WTC11 (cell line): ENCODE results near the gene ILF3. TPM values are rescaled to one million over a fixed set of nuclear protein-coding genes. Genes with fewer than 3 reads are reported as not detected.

ENCODE experiments used
- ATAC-seq: fragments of 200-7000 bp; cut with Tn5 transposase; 2 replicates; pipeline ENCODE4 v1.10.0; 2021; ENCODE audit warnings: mild to moderate bottlenecking, moderate library complexity
- CTCF ChIA-PET: fragments of 300-600 bp; sonication (Branson Sonifier 250); formaldehyde crosslinking; loops from one replicate; lab custom pipeline; 2021; ENCODE audit warnings: antibody characterized with exemption; lab: Charles Lee
- POLR2A ChIA-PET: fragments of 350-600 bp; sonication (Branson Sonifier 250); formaldehyde crosslinking; loops from one replicate; lab custom pipeline; 2021; ENCODE audit warnings: antibody characterized with exemption; lab: Charles Lee
- DNase-seq: peaks from one replicate; pipeline ENCODE4 v3.0.0; 2021; ENCODE audit warnings: low spot score
- H3K27ac Mint-ChIP-seq: 2 replicates; pipeline ENCODE4 v1.8.0; 2021; ENCODE audit warnings: mixed read lengths
- H3K27me3 Mint-ChIP-seq: 2 replicates; pipeline ENCODE4 v1.8.0; 2021; ENCODE audit warnings: low read depth, mild to moderate bottlenecking, moderate library complexity, mixed read lengths
- H3K36me3 Mint-ChIP-seq: 2 replicates; pipeline ENCODE4 v1.8.0; 2021; ENCODE audit warnings: mixed read lengths
- H3K4me1 Mint-ChIP-seq: 2 replicates; pipeline ENCODE4 v1.8.0; 2022; ENCODE audit warnings: mixed read lengths
- H3K4me3 Mint-ChIP-seq: 2 replicates; pipeline ENCODE4 v1.8.0; 2021; ENCODE audit warnings: mild to moderate bottlenecking, moderate library complexity, mixed read lengths
- H3K9me3 Mint-ChIP-seq: 2 replicates; pipeline ENCODE4 v1.8.0; 2021; ENCODE audit warnings: mixed read lengths
- CREM ChIP-seq: sonication (generic); formaldehyde crosslinking; IDR thresholded peaks from 2 replicates; pipeline ENCODE4 v1.8.1; 2022; ENCODE audit warnings: mild to moderate bottlenecking, missing genetic modification reagents, moderate library complexity
- GTF2I ChIP-seq: fragments of 250-450 bp; sonication (Bioruptor Pico); conservative IDR thresholded peaks from 2 replicates; pipeline ENCODE4 v1.4.0; 2021; ENCODE audit warnings: mild to moderate bottlenecking
- IRF2 ChIP-seq: sonication (generic); formaldehyde crosslinking; IDR thresholded peaks from 2 replicates; pipeline ENCODE4 v1.8.0; 2022; ENCODE audit warnings: low read depth, missing genetic modification reagents, borderline replicate concordance
- MXD4 ChIP-seq: fragments of 250-450 bp; sonication (Bioruptor Pico); IDR thresholded peaks from 2 replicates; pipeline ENCODE4 v1.8.0; 2021; ENCODE audit warnings: mild to moderate bottlenecking, moderate library complexity, borderline replicate concordance
- RELA ChIP-seq: sonication (generic); formaldehyde crosslinking; IDR thresholded peaks from 2 replicates; pipeline ENCODE4 v1.8.1; 2022; ENCODE audit warnings: missing genetic modification reagents, mild to moderate bottlenecking, borderline replicate concordance
- SMAD4 ChIP-seq: sonication (generic); formaldehyde crosslinking; IDR thresholded peaks from 2 replicates; pipeline ENCODE4 v1.8.0; 2022; ENCODE audit warnings: mild to moderate bottlenecking, missing genetic modification reagents
- SOX15 ChIP-seq: fragments of 250-450 bp; sonication (Bioruptor Pico); IDR thresholded peaks from 2 replicates; pipeline ENCODE4 v1.9.0; 2021; ENCODE audit warnings: mild to moderate bottlenecking
- SP1 ChIP-seq: sonication (generic); formaldehyde crosslinking; conservative IDR thresholded peaks from 2 replicates; pipeline ENCODE4 v1.8.1; 2022; ENCODE audit warnings: missing genetic modification reagents
- ZNF121 ChIP-seq: sonication (generic); formaldehyde crosslinking; IDR thresholded peaks from 2 replicates; pipeline ENCODE4 v1.8.0; 2023; ENCODE audit warnings: missing genetic modification reagents
- ZNF138 ChIP-seq: sonication (generic); formaldehyde crosslinking; conservative IDR thresholded peaks from 2 replicates; pipeline ENCODE4 v1.8.1; 2022; ENCODE audit warnings: mild to moderate bottlenecking, moderate library complexity, missing genetic modification reagents
- ZNF219 ChIP-seq: sonication (generic); formaldehyde crosslinking; IDR thresholded peaks from 2 replicates; pipeline ENCODE4 v1.8.0; 2023; ENCODE audit warnings: missing genetic modification reagents, mild to moderate bottlenecking, borderline replicate concordance
- ZNF263 ChIP-seq: sonication (generic); formaldehyde crosslinking; IDR thresholded peaks from 2 replicates; pipeline ENCODE4 v1.8.1; 2022; ENCODE audit warnings: low read depth, mild to moderate bottlenecking, moderate library complexity, missing genetic modification reagents
- ZNF416 ChIP-seq: fragments of 250-450 bp; sonication (Bioruptor Pico); IDR thresholded peaks from 2 replicates; pipeline ENCODE4 v1.9.0; 2021; ENCODE audit warnings: mild to moderate bottlenecking, inconsistent platforms
- ZNF671 ChIP-seq: fragments of 250-450 bp; sonication (Bioruptor Pico); IDR thresholded peaks from 2 replicates; pipeline ENCODE4 v1.8.0; 2021; ENCODE audit warnings: mild to moderate bottlenecking
- total RNA-seq: library from RNA; stranded (reverse); gene quantifications from 3 replicates; pipeline ENCODE4 v1.2.3, GENCODE V29; 2021
- TF ChIP-seq, protein P1 (sequence below): fragments of 250-450 bp; sonication (Bioruptor Pico); IDR thresholded peaks from 2 replicates; pipeline ENCODE4 v1.9.0; 2021; ENCODE audit warnings: mild to moderate bottlenecking, borderline replicate concordance
- TF ChIP-seq, protein P2 (sequence below): sonication (generic); formaldehyde crosslinking; IDR thresholded peaks from 2 replicates; pipeline ENCODE4 v1.8.0; 2022; ENCODE audit warnings: mild to moderate bottlenecking, missing genetic modification reagents
- TF ChIP-seq, protein P3 (sequence below): sonication (generic); formaldehyde crosslinking; IDR thresholded peaks from 2 replicates; pipeline ENCODE4 v1.8.0; 2023; ENCODE audit warnings: mild to moderate bottlenecking, missing genetic modification reagents
- TF ChIP-seq, protein P4 (sequence below): sonication (generic); formaldehyde crosslinking; conservative IDR thresholded peaks from 2 replicates; pipeline ENCODE4 v1.8.1; 2022; ENCODE audit warnings: mild to moderate bottlenecking, missing genetic modification reagents
- TF ChIP-seq, protein P5 (sequence below): sonication (generic); formaldehyde crosslinking; IDR thresholded peaks from 2 replicates; pipeline ENCODE4 v1.8.1; 2022; ENCODE audit warnings: low read depth, missing genetic modification reagents, borderline replicate concordance

The ILF3 gene
- total RNA-seq, 1 experiment from 2014 or later, result 659 TPM

DNA sequence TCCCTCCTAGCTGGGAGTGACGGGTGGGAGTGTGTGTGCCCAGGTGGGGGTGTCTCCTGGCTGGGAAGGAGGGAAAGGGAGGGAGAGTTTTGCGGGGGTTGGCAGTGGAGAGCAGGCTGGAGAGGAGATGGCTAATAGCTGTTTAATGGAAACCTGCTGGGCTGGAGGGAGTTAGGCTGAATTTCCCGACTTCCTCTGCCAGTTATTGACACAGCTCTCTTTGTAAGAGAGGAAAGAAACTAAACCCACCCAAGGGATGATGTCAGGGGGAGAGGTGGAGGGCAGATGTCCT, 10.2 kb upstream of the ILF3 start:
- peak overlapping the region; percentile 93 for H3K27ac Mint-ChIP-seq
- peak overlapping the region; percentile 14; the same call in 1 of the 2 replicates for H3K4me3 Mint-ChIP-seq
- POLR2A ChIA-PET, result interaction anchor here (0.5 to 1.8 kb wide), 2 partner anchors 19 to 106 kb away, joined by 3 to 6 read pairs; partner anchors contain the start of gene SLC44A2
- no peak for DNase-seq
- no peaks in the 10 kb centered on the region for H3K9me3 Mint-ChIP-seq
- H3K4me1 Mint-ChIP-seq, result peaks cover 31% of the 10 kb centered on the region
- ATAC-seq, result peak; percentile 11
- no peaks in the 10 kb centered on the region for H3K27me3 Mint-ChIP-seq
- TF ChIP-seq ZNF263 (CRISPR knock-in tag) (no peak), ZNF219 (no peak), MXD4 (CRISPR knock-in tag) (no peak), IRF2 (CRISPR knock-in tag) (no peak), SMAD4 (CRISPR knock-in tag) (no peak), ZNF671 (CRISPR knock-in tag) (no peak), CREM (CRISPR knock-in tag) (no peak), ZNF416 (CRISPR knock-in tag) (no peak), GTF2I (CRISPR knock-in tag) (no peak)
- TF ChIP-seq, protein P1, sequence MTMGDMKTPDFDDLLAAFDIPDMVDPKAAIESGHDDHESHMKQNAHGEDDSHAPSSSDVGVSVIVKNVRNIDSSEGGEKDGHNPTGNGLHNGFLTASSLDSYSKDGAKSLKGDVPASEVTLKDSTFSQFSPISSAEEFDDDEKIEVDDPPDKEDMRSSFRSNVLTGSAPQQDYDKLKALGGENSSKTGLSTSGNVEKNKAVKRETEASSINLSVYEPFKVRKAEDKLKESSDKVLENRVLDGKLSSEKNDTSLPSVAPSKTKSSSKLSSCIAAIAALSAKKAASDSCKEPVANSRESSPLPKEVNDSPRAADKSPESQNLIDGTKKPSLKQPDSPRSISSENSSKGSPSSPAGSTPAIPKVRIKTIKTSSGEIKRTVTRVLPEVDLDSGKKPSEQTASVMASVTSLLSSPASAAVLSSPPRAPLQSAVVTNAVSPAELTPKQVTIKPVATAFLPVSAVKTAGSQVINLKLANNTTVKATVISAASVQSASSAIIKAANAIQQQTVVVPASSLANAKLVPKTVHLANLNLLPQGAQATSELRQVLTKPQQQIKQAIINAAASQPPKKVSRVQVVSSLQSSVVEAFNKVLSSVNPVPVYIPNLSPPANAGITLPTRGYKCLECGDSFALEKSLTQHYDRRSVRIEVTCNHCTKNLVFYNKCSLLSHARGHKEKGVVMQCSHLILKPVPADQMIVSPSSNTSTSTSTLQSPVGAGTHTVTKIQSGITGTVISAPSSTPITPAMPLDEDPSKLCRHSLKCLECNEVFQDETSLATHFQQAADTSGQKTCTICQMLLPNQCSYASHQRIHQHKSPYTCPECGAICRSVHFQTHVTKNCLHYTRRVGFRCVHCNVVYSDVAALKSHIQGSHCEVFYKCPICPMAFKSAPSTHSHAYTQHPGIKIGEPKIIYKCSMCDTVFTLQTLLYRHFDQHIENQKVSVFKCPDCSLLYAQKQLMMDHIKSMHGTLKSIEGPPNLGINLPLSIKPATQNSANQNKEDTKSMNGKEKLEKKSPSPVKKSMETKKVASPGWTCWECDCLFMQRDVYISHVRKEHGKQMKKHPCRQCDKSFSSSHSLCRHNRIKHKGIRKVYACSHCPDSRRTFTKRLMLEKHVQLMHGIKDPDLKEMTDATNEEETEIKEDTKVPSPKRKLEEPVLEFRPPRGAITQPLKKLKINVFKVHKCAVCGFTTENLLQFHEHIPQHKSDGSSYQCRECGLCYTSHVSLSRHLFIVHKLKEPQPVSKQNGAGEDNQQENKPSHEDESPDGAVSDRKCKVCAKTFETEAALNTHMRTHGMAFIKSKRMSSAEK (CRISPR knock-in tag), result no peak
- TF ChIP-seq, protein P2, sequence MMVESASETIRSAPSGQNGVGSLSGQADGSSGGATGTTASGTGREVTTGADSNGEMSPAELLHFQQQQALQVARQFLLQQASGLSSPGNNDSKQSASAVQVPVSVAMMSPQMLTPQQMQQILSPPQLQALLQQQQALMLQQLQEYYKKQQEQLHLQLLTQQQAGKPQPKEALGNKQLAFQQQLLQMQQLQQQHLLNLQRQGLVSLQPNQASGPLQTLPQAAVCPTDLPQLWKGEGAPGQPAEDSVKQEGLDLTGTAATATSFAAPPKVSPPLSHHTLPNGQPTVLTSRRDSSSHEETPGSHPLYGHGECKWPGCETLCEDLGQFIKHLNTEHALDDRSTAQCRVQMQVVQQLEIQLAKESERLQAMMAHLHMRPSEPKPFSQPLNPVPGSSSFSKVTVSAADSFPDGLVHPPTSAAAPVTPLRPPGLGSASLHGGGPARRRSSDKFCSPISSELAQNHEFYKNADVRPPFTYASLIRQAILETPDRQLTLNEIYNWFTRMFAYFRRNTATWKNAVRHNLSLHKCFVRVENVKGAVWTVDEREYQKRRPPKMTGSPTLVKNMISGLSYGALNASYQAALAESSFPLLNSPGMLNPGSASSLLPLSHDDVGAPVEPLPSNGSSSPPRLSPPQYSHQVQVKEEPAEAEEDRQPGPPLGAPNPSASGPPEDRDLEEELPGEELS (CRISPR knock-in tag), result no peak
- TF ChIP-seq, protein P3, sequence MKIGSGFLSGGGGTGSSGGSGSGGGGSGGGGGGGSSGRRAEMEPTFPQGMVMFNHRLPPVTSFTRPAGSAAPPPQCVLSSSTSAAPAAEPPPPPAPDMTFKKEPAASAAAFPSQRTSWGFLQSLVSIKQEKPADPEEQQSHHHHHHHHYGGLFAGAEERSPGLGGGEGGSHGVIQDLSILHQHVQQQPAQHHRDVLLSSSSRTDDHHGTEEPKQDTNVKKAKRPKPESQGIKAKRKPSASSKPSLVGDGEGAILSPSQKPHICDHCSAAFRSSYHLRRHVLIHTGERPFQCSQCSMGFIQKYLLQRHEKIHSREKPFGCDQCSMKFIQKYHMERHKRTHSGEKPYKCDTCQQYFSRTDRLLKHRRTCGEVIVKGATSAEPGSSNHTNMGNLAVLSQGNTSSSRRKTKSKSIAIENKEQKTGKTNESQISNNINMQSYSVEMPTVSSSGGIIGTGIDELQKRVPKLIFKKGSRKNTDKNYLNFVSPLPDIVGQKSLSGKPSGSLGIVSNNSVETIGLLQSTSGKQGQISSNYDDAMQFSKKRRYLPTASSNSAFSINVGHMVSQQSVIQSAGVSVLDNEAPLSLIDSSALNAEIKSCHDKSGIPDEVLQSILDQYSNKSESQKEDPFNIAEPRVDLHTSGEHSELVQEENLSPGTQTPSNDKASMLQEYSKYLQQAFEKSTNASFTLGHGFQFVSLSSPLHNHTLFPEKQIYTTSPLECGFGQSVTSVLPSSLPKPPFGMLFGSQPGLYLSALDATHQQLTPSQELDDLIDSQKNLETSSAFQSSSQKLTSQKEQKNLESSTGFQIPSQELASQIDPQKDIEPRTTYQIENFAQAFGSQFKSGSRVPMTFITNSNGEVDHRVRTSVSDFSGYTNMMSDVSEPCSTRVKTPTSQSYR (CRISPR knock-in tag), result no peak
- TF ChIP-seq, all 79 proteins: peak for 0
- CTCF ChIA-PET, result interaction anchor here (0.6 to 10.7 kb wide), 32 partner anchors 9 to 253 kb away, joined by 3 to 276 read pairs (median 9); partner anchors contain the start of genes CDC37, CDKN2D, DNM2 and QTRT1
- H3K36me3 Mint-ChIP-seq, result peaks cover 18% of the 10 kb centered on the region

DNA sequence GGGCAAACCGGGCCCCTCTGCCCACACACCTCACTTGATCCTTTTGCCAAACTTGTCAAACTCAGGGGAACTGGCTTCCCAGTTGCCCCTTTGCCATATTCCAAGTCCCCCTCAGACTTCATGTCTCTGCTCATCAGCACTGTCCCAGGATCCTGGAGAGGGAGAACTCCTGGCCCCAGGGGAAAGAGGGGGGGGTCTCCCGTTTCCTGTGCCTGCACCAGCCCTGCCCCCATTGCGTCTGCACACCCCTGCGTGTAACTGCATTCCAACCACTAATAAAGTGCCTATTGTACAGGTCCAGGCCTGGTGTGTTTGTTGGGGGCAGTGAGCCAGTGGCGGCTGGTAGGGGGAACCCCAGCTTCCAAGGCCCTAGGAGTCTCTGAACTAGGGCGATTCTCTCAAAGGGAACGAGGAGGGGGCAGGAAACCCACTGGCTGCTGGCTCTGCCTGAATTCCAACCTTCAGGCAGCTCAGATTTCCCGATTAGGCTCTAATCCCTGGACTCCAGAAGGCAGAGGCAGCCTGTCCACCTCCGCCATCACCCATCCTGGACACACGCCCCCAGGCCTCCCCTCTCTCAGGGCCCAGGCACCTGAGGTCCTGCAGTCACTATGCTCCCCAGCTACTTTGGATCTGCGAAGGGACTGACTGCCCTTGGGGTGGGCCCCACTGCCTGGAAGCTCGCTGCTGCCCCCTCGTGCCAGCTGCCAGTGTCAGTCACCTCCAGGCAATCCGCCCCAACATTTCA, 9.7 kb upstream of the ILF3 start:
- Mint-ChIP-seq H3K27ac (peak overlapping the region; percentile 93), H3K27me3 (no peaks in the 10 kb centered on the region), H3K4me3 (peak overlapping the region; percentile 14; the same call in 1 of the 2 replicates), H3K36me3 (peaks cover 14% of the 10 kb centered on the region; the same call in 1 of the 2 replicates), H3K9me3 (no peaks in the 10 kb centered on the region), H3K4me1 (peaks cover 31% of the 10 kb centered on the region)
- DNase-seq (peak; percentile 93), ATAC-seq (peak; percentile 91)
- ChIA-PET POLR2A (interaction anchor here (0.6 to 1.8 kb wide), 5 partner anchors 14 to 93 kb away, joined by 3 to 7 read pairs (median 3); partner anchors contain the start of gene SLC44A2), CTCF (interaction anchor here (0.5 to 10.7 kb wide), 63 partner anchors 8 to 847 kb away, joined by 3 to 276 read pairs (median 6); partner anchors contain the start of genes CDC37, CDKN2D, DNM2 and KRI1)
- TF ChIP-seq ZNF121 (CRISPR knock-in tag), result no peak
- TF ChIP-seq, protein P4, sequence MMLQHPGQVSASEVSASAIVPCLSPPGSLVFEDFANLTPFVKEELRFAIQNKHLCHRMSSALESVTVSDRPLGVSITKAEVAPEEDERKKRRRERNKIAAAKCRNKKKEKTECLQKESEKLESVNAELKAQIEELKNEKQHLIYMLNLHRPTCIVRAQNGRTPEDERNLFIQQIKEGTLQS (CRISPR knock-in tag), result 0 out of 2 replicates have a peak, but pooled peaks have one; percentile 40
- TF ChIP-seq, protein P5, sequence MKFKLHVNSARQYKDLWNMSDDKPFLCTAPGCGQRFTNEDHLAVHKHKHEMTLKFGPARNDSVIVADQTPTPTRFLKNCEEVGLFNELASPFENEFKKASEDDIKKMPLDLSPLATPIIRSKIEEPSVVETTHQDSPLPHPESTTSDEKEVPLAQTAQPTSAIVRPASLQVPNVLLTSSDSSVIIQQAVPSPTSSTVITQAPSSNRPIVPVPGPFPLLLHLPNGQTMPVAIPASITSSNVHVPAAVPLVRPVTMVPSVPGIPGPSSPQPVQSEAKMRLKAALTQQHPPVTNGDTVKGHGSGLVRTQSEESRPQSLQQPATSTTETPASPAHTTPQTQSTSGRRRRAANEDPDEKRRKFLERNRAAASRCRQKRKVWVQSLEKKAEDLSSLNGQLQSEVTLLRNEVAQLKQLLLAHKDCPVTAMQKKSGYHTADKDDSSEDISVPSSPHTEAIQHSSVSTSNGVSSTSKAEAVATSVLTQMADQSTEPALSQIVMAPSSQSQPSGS (CRISPR knock-in tag), result no peak
- no peak for TF ChIP-seq ZNF138 (CRISPR knock-in tag)
- 0 out of 2 replicates have a peak, but pooled peaks have one; percentile 66 for TF ChIP-seq ZNF416 (CRISPR knock-in tag)
- no peak for TF ChIP-seq SOX15 (CRISPR knock-in tag)
- no peak for TF ChIP-seq SMAD4 (CRISPR knock-in tag)
- no peak for TF ChIP-seq RELA (CRISPR knock-in tag)
- TF ChIP-seq SP1 (CRISPR knock-in tag), result no peak
